SU-DHL-6 (cell line): ENCODE data around the gene DSCAML1.

Source experiments
- H2AFZ ChIP-seq: fragments of 200-600 bp; sonication (generic); 2 replicates; pipeline ENCODE4 v1.6.1; 2014; ENCODE audit warnings: low read depth, mild to moderate bottlenecking, moderate library complexity, mixed read lengths, antibody characterized with exemption, low read length; ENCODE audit not compliant: severe bottlenecking
- H3F3A ChIP-seq: fragments of 200-600 bp; shearing (Covaris generic); 2 replicates; pipeline ENCODE4 v1.6.0; 2016; ENCODE audit warnings: antibody characterized with exemption, mild to moderate bottlenecking; ENCODE audit not compliant: insufficient read depth
- H3K27ac ChIP-seq: fragments of 200-600 bp; sonication (generic); 2 replicates; pipeline ENCODE4 v1.5.1; 2016; ENCODE audit warnings: low read depth, mild to moderate bottlenecking, low read length, moderate library complexity, mixed read lengths
- H3K27me3 ChIP-seq: fragments of 200-600 bp; sonication (generic), shearing (Covaris generic); 2 replicates; pipeline ENCODE4 v1.6.0; 2014; ENCODE audit warnings: mild to moderate bottlenecking, low read length
- H3K36me3 ChIP-seq: fragments of 200-600 bp; sonication (generic); 2 replicates; pipeline ENCODE4 v1.6.1; 2014; ENCODE audit warnings: mild to moderate bottlenecking, low read length, mixed read lengths
- H3K4me2 ChIP-seq: fragments of 300-600, 200-600 bp; shearing (Covaris generic), sonication (generic); 2 replicates; pipeline ENCODE4 v1.6.0; 2014; ENCODE audit warnings: low read length, low read depth, mild to moderate bottlenecking; ENCODE audit not compliant: poor library complexity, severe bottlenecking
- H3K4me3 ChIP-seq: fragments of 200-600 bp; sonication (generic); 2 replicates; pipeline ENCODE4 v1.5.1; 2014; ENCODE audit warnings: antibody characterized with exemption, low read length, mild to moderate bottlenecking, mixed read lengths; ENCODE audit not compliant: insufficient read depth, poor library complexity, severe bottlenecking
- H3K79me2 ChIP-seq: fragments of 200-600 bp; sonication (generic); 2 replicates; pipeline ENCODE4 v1.6.1; 2014; ENCODE audit warnings: mild to moderate bottlenecking, low read length, moderate library complexity; ENCODE audit not compliant: insufficient read depth
- H3K9ac ChIP-seq: fragments of 200-600 bp; sonication (generic); 2 replicates; pipeline ENCODE4 v1.7.0; 2014; ENCODE audit warnings: mild to moderate bottlenecking, low read length
- H3K9me2 ChIP-seq: fragments of 200-600 bp; sonication (generic); replicated peaks from 2 replicates; pipeline ENCODE4 v1.6.1; 2014; ENCODE audit warnings: low read length; ENCODE audit not compliant: insufficient read depth
- H3K9me3 ChIP-seq: fragments of 200-600 bp; sonication (generic); 2 replicates; pipeline ENCODE4 v1.6.1; 2014; ENCODE audit warnings: low read length, mixed read lengths; ENCODE audit not compliant: insufficient read depth
- H4K20me1 ChIP-seq: fragments of 200-600 bp; sonication (generic); 2 replicates; pipeline ENCODE4 v1.6.1; 2014; ENCODE audit warnings: low read depth, mild to moderate bottlenecking, antibody characterized with exemption, low read length, moderate library complexity, mixed read lengths
- CTCF ChIP-seq: fragments of 200-600 bp; sonication (generic); IDR thresholded peaks from one replicate; pipeline ENCODE4 v1.5.1; 2017; ENCODE audit warnings: antibody characterized with exemption, mild to moderate bottlenecking, low read length, moderate library complexity; ENCODE audit not compliant: insufficient read depth, poor library complexity, severe bottlenecking
- EZH2phosphoT487 ChIP-seq: fragments of 200-600 bp; sonication (generic), shearing (Covaris generic); conservative IDR thresholded peaks from 2 replicates; pipeline ENCODE4 v1.6.1; 2018; ENCODE audit warnings: mild to moderate bottlenecking, antibody characterized with exemption, low read length, moderate library complexity, mixed read lengths

Gene DSCAML1

GRCh38 chr11:117632306-117632705 lies 164.7 kb downstream of the DSCAML1 start:
- H3K36me3 ChIP-seq: no peaks in the 10 kb centered on the region
- no peaks in the 10 kb centered on the region for H3K9me3 ChIP-seq
- no peak overlapping the region for H3K27ac ChIP-seq
- no peaks in the 10 kb centered on the region for H3K79me2 ChIP-seq
- H3F3A ChIP-seq: no peaks in the 10 kb centered on the region
- H4K20me1 ChIP-seq: no peaks in the 10 kb centered on the region
- no peak overlapping the region for H3K4me3 ChIP-seq
- H3K4me2 ChIP-seq: no peak overlapping the region
- H3K9ac ChIP-seq: no peak overlapping the region
- H3K9me2 ChIP-seq: no peaks in the 10 kb centered on the region
- H2AFZ ChIP-seq: no peak overlapping the region
- no peaks in the 10 kb centered on the region for H3K27me3 ChIP-seq
- TF ChIP-seq EZH2phosphoT487: no peak
- no peak for TF ChIP-seq CTCF

GRCh38 chr11:117631336-117632140 lies 165.5 kb downstream of the DSCAML1 start:
- Histone ChIP-seq H3K79me2 (no peaks in the 10 kb centered on the region), H3K9me2 (no peaks in the 10 kb centered on the region), H2AFZ (no peak overlapping the region), H3K27ac (no peak overlapping the region), H3F3A (no peaks in the 10 kb centered on the region), H3K4me3 (no peak overlapping the region), H3K36me3 (no peaks in the 10 kb centered on the region), H4K20me1 (no peaks in the 10 kb centered on the region), H3K27me3 (no peaks in the 10 kb centered on the region), H3K9me3 (no peaks in the 10 kb centered on the region), H3K4me2 (no peak overlapping the region), H3K9ac (no peak overlapping the region)
- TF ChIP-seq EZH2phosphoT487 (no peak), CTCF (no peak)

GRCh38 chr11:117629891-117630538 lies 167.0 kb downstream of the DSCAML1 start:
- no peak overlapping the region for H3K4me3 ChIP-seq
- H2AFZ ChIP-seq: no peak overlapping the region
- no peak overlapping the region for H3K4me2 ChIP-seq
- TF ChIP-seq EZH2phosphoT487: no peak
- no peak for TF ChIP-seq CTCF
- H3K27me3 ChIP-seq: no peaks in the 10 kb centered on the region
- H3K9ac ChIP-seq: no peak overlapping the region
- no peaks in the 10 kb centered on the region for H3K9me2 ChIP-seq
- H3K27ac ChIP-seq: no peak overlapping the region
- H3K36me3 ChIP-seq: no peaks in the 10 kb centered on the region
- H3F3A ChIP-seq: no peaks in the 10 kb centered on the region
- H3K79me2 ChIP-seq: no peaks in the 10 kb centered on the region
- H4K20me1 ChIP-seq: no peaks in the 10 kb centered on the region
- no peaks in the 10 kb centered on the region for H3K9me3 ChIP-seq
